NB4 (cell line): Measurements from ENCODE around the gene C2CD2L.

Experiments
- CTCF ChIP-seq: IDR thresholded peaks from one replicate; pipeline ENCODE4 v1.5.1; 2012; ENCODE audit warnings: low read depth, low read length
- MYC ChIP-seq: IDR thresholded peaks from 2 replicates; pipeline ENCODE4 v1.6.1; 2011; ENCODE audit warnings: low read depth, low read length
- POLR2A ChIP-seq: IDR thresholded peaks from 2 replicates; pipeline ENCODE4 v1.6.1; 2011; ENCODE audit warnings: mild to moderate bottlenecking; ENCODE audit not compliant: insufficient read length; ENCODE audit errors: extremely low read depth
- TF ChIP-seq, protein P1 (sequence below): IDR thresholded peaks from 2 replicates; pipeline ENCODE4 v1.6.1; 2011; ENCODE audit warnings: low read depth, low read length

- TF ChIP-seq POLR2A: no peak
- no peak for TF ChIP-seq CTCF
- TF ChIP-seq, protein P1, sequence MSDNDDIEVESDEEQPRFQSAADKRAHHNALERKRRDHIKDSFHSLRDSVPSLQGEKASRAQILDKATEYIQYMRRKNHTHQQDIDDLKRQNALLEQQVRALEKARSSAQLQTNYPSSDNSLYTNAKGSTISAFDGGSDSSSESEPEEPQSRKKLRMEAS: no peak
- TF ChIP-seq MYC: no peak
Measured at GRCh38 chr11:119147604-119148333, 40.6 kb downstream of the C2CD2L start.
